ENCODE results near the gene DOCK10. TPM values are rescaled to one million over a fixed set of nuclear protein-coding genes. Genes with fewer than 3 reads are reported as not detected.

DOCK10 gene
- polyA plus RNA-seq, 3 donors, result 1.8 to 4.0 (median 2.8) TPM

- 82 to 93% (median 87%) methylated on average over 1 of the region's 1 CpG for WGBS, 3 donors
These were observed 47.9 kb downstream of the DOCK10 start for GRCh38 chr2:224994242-224994823.

GRCh38 chr2:224990710-224991109, 51.6 kb downstream of the DOCK10 start:
- H3K27ac ChIP-seq (ENCODE audit: low read depth, low read length), result no peak overlapping the region
- WGBS, 3 donors, result 80 to 88% (median 87%) methylated on average over 3 of the region's 3 CpGs

More at GRCh38 chr2:224994242-224994823, 47.9 kb downstream of the DOCK10 start:
- H3K27ac ChIP-seq (ENCODE audit: low read depth, low read length), result no peak overlapping the region

- no peak overlapping the region for H3K27ac ChIP-seq (ENCODE audit: low read depth, low read length)
- WGBS, 3 donors, result 79 to 96% (median 94%) methylated on average over 4 of the region's 4 CpGs
These were observed 54.5 kb downstream of the DOCK10 start for GRCh38 chr2:224987733-224988132.

GRCh38 chr2:224986477-224986876, 55.8 kb downstream of the DOCK10 start:
- no peak overlapping the region for H3K27ac ChIP-seq (ENCODE audit: low read depth, low read length)
- WGBS, 3 donors, result 100% methylated on average over 1 of the region's 1 CpG

- no peak overlapping the region for H3K27ac ChIP-seq (ENCODE audit: low read depth, low read length)
- WGBS, 3 donors, result 56 to 82% (median 78%) methylated on average over 5 of the region's 5 CpGs
These were observed 57.6 kb downstream of the DOCK10 start for GRCh38 chr2:224984637-224985036.

GRCh38 chr2:224983712-224984554, 58.3 kb downstream of the DOCK10 start:
- 34 to 49% (median 47%) methylated on average over 11 of the region's 11 CpGs for WGBS, 3 donors
- H3K27ac ChIP-seq (ENCODE audit: low read depth, low read length), result no peak overlapping the region

- WGBS, 3 donors, result 23 to 48% (median 27%) methylated on average over 14 of the region's 14 CpGs
- no peak overlapping the region for H3K27ac ChIP-seq (ENCODE audit: low read depth, low read length)
These were observed 59.2 kb downstream of the DOCK10 start for GRCh38 chr2:224982910-224983711.

- no peak overlapping the region for H3K27ac ChIP-seq (ENCODE audit: low read depth, low read length)
These were observed 60.0 kb downstream of the DOCK10 start for GRCh38 chr2:224982226-224982625.

GRCh38 chr2:224976629-224977525, 65.4 kb downstream of the DOCK10 start:
- no peak overlapping the region for H3K27ac ChIP-seq (ENCODE audit: low read depth, low read length)
- 81 to 85% (median 84%) methylated on average over 7 of the region's 7 CpGs for WGBS, 3 donors

More at GRCh38 chr2:224982226-224982625, 60.0 kb downstream of the DOCK10 start:
- 48 to 65% (median 55%) methylated on average over 10 of the region's 10 CpGs for WGBS, 3 donors

- WGBS, 3 donors, result 69 to 92% (median 85%) methylated on average over 4 of the region's 4 CpGs
- H3K27ac ChIP-seq (ENCODE audit: low read depth, low read length), result no peak overlapping the region
These were observed 66.5 kb downstream of the DOCK10 start for GRCh38 chr2:224975761-224976160.

- no peak overlapping the region for H3K27ac ChIP-seq (ENCODE audit: low read depth, low read length)
- WGBS, 3 donors, result 62 to 79% (median 75%) methylated on average over 10 of the region's 10 CpGs
These were observed 68.9 kb downstream of the DOCK10 start for GRCh38 chr2:224973112-224974016.

- WGBS, 3 donors, result 57 to 76% (median 72%) methylated on average over 4 of the region's 4 CpGs
- no peak overlapping the region for H3K27ac ChIP-seq (ENCODE audit: low read depth, low read length)
These were observed 71.1 kb downstream of the DOCK10 start for GRCh38 chr2:224971214-224971613.

- WGBS, 3 donors, result 57 to 68% (median 59%) methylated on average over 5 of the region's 5 CpGs
- H3K27ac ChIP-seq (ENCODE audit: low read depth, low read length), result no peak overlapping the region
These were observed 72.0 kb downstream of the DOCK10 start for GRCh38 chr2:224970311-224970710.

- WGBS, 3 donors, result 62 to 82% (median 80%) methylated on average over 4 of the region's 4 CpGs
- no peak overlapping the region for H3K27ac ChIP-seq (ENCODE audit: low read depth, low read length)
These were observed 72.5 kb downstream of the DOCK10 start for GRCh38 chr2:224969633-224970260.

GRCh38 chr2:224969095-224969494, 73.2 kb downstream of the DOCK10 start:
- H3K27ac ChIP-seq (ENCODE audit: low read depth, low read length), result no peak overlapping the region
- 54 to 83% (median 82%) methylated on average over 5 of the region's 5 CpGs for WGBS, 3 donors

GRCh38 chr2:224968051-224968450, 74.2 kb downstream of the DOCK10 start:
- WGBS, 3 donors, result 40 to 62% (median 59%) methylated on average over 4 of the region's 4 CpGs
- no peak overlapping the region for H3K27ac ChIP-seq (ENCODE audit: low read depth, low read length)

- no peak overlapping the region for H3K27ac ChIP-seq (ENCODE audit: low read depth, low read length)
- WGBS, 3 donors, result 79 to 97% (median 91%) methylated on average over 2 of the region's 2 CpGs
These were observed 75.7 kb downstream of the DOCK10 start for GRCh38 chr2:224966613-224967012.

Measured in adipose tissue (tissue), 3 donors.